Activated CD8-positive, alpha-beta memory T cell treated with anti-CD3 and anti-CD28 coated beads, Interleukin-2, amount 50 U/mL, for 48 hours (primary cell): ENCODE results near the gene ATXN10.

Source experiments
- DNase-seq: peaks from one replicate; pipeline ENCODE4 v3.0.0-alpha.2; 2020

The ATXN10 gene

GRCh38 chr22:45882881-45883810 lies 211.5 kb downstream of the ATXN10 start:
- no peak for DNase-seq

- no peak for DNase-seq
Observed at GRCh38 chr22:45883811-45884170, 212.2 kb downstream of the ATXN10 start.

- no peak for DNase-seq
Observed at GRCh38 chr22:45884201-45885062, 212.8 kb downstream of the ATXN10 start.

DNA sequence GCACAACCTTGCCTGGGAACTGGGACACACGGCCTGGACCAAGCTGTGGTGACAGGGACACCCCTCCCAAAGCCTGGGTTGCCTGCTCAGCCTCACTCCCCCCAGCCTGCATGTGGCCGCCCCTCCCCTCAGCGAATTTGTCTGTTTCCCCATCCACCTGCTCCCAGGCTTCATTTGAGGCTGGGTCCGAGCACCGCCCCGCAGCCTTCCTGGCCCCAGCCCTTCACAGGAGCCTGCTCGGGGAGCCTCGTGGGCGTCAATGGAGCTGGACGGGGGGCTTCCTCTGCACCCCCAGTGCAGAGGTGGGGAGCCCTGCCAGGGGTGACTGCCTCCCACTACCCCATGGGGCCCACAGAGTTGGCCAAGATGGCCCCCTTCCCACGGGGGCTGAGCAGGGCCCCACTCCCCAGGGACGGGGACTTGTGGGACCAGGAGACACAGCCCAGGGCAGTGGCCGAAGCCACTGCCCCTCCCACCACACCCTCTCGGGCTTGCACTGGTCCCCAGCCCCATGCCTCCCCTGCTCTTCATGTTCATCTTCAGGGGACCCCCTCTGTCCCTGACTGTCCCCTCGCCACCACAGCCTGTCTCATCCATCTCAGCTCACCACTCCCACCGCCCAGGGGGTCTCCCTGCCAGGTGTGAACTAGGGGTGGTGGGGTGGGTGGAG lies 213.7 kb downstream of the ATXN10 start:
- no peak for DNase-seq

DNA sequence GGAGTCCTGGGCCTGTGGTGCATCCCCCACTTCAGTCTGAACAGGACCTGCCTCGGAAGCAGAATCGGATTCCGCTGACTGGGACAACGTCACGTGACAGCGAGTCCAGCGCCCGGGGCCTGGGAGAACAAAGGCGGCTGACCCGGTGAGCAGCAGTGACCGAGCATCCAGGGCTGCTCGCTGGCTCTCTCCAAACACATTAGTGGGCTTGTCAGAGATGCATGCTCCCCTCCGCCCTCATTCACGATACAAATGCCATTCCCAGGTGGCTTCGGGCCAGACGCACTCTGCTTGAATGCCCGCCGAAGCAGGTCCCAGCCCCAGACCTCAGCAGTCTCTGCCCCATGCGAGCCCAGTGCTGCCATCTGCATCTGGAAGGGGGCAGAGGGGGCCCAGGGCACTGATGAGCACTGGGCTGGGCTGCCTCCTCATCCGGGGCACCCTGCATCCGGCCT lies 214.3 kb downstream of the ATXN10 start:
- DNase-seq, result no peak

GRCh38 chr22:45886540-45886939 lies 214.9 kb downstream of the ATXN10 start:
- DNase-seq, result no peak

DNA sequence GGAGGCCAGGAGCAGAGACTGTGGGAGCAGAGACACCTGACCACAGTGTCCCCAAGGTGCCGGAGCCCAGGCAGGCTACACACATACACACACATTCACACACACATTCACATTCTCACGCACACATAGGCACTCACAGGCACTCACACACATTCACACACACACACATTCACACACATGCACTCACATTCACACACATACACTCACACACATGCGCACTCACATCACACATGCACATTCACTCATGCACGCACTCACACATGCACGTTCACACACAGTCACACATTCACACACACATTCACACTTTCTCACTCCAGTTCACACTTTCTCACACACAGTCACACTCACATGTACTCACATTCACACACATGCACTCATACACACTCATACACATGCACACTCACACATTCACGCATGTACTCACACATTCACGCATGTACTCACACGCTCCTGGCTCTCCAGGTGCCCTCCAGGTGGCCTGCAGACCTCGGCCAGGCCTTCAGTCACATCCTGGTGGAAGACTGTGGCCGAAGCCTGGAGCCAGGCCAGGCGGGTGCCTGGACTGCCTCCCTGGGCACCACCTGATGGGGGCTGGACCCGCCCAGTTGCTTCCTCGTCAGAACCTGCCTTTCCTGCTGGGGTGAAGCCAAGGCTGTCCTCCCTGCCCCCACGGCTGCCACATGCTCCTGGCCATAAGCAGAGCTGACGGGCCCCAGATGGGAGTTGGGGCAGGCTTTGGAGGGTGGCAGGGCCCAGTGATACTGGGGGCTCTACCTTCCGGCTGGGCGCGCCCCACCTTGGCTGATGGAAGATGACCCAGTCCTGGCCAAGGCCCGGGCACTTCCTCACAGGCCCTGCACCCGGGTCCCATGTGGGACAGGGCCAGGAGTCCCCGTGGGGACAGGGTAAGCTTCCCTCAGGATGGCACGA lies 215.8 kb downstream of the ATXN10 start:
- DNase-seq, result no peak

- no peak for DNase-seq
Observed at GRCh38 chr22:45888221-45889092, 216.8 kb downstream of the ATXN10 start.

DNA sequence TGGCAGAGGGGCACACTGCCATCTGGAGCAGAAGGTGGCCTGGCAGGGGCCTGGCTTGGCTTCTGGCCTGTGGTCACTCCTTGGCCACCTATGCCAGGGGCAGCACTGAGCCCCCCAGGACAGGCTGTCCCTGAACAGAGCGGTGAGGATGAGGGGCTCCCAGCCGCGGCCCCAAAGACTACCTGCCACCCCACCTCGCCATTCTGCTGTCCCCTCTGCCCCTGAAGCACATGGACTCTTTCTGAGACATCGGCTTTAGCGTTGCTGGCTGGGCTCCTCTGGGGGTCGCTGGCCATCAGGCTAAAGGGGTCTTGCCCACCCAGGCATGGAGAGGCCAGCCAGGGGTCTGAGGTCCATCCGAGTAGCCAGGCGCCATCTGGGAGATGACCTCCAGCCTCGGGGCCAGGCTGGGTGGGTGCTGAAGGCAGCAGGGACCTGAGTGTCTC lies 217.5 kb downstream of the ATXN10 start:
- DNase-seq, result no peak

DNA sequence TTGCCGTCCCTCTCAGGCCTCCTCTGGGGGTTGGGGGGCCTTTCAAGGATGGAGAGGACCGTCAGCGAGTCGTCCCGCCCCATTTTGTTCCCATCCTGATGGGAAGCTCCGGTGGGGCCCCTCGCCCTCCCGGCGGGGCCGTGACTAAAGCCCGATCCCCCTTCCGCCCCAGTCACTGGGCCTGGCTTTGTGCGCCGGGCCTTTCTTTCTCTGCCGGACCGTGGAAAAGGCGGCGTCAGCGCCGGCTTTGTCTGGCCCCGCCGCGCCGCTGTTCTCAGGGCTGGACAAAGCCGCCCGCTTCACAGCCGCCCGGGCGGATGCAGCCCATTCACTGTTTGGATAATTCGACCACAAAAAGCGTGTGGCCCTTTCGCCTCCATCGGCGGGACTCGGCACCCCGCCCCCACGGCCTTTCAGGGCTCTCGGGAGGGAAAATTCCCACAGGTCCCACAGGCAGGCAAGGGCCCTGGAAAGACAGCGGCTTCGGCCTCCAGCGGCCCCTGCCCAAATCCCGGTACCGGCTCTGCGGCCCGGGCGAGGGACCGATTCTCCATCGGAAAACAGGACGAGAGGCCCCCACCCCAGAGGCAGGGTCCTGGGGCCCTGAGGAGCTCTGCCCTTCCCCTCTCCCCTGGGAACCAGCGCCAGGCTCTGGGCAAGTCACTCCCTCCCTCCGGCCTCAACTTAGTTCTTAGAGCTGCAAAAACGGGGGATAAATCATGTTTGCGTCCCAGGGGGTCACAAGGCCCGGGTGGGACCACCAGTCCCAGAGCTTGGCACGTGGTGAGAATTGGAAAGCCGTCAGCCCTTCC lies 218.1 kb downstream of the ATXN10 start:
- no peak for DNase-seq

DNA sequence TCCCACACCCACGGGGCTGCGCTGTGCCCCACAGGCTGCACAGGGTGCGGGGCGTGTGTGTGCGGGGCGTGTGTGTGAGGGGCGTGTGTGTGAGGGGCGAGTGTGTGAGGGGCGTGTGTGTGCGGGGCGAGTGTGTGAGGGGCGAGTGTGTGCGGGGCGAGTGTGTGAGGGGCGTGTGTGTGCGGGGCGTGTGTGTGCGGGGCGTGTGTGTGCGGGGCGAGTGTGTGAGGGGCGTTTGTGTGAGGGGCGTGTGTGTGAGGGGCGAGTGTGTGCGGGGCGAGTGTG lies 218.7 kb downstream of the ATXN10 start:
- DNase-seq, result no peak

GRCh38 chr22:45891021-45891421 lies 219.4 kb downstream of the ATXN10 start:
- DNase-seq, result no peak

DNA sequence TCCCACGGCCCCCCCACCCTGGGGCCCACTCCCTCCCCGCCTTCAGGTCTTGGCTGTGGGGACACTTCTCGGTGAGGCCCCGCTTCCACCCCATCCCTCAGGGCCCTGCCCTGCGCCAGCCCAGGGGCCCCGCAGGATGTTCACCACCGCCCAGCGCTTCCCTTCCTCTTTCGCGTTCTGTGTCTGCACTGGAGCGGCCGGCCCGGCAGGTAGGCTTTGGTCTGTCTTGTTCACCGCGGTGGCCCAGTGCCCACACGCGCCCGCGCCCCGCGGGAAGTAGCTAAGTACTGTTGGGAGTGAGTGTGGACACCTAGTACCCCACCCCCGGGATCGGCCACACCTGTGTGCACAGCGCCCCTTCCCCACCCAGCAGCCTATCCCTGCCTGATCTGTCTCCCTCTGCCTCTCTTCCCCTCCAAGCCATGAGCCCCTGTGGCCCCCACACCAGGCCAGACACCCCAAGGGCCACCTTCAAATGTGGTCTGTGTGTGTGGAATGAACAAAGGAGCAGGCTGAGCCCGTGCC lies 219.9 kb downstream of the ATXN10 start:
- no peak for DNase-seq

- DNase-seq, result no peak
Observed at GRCh38 chr22:45891996-45892621, 220.5 kb downstream of the ATXN10 start.

- no peak for DNase-seq
Observed at GRCh38 chr22:45892681-45893461, 221.2 kb downstream of the ATXN10 start.

DNA sequence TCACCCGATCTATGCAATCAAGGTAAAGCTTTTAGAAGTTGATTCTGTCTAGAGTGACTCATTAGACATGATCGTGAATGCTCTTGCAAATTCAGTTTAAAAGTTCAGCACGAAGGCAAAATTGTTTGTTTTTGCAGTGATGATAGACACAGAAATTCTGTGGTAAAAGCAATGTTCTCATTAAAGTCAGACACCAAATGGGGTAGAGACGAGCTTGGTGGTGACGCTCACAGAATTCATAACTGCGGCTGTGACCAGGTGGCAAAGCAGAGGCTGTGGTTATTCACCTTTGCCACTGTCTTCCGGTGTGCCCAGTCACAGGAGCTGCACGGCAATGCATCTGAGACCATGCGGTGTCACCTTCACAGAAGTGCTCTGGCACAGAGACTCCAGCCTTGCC lies 221.9 kb downstream of the ATXN10 start:
- no peak for DNase-seq
